ENCODE data around the gene RNASE2.
"Not testable (repeated sequence)": the region's sequence is repeated elsewhere in the genome, so short reads cannot be mapped to it uniquely, and the experiment has no call there.

The RNASE2 gene

GRCh38 chr14:20982646-20983369 lies 27.5 kb downstream of the RNASE2 start:
- DNase-seq (ENCODE audit: low spot score): no peak

- not testable (repeated sequence) for DNase-seq (ENCODE audit: low spot score)
Observed at GRCh38 chr14:20985650-20986049, 30.4 kb downstream of the RNASE2 start.

GRCh38 chr14:20986811-20987210 lies 31.5 kb downstream of the RNASE2 start:
- DNase-seq (ENCODE audit: low spot score): no peak

DNA sequence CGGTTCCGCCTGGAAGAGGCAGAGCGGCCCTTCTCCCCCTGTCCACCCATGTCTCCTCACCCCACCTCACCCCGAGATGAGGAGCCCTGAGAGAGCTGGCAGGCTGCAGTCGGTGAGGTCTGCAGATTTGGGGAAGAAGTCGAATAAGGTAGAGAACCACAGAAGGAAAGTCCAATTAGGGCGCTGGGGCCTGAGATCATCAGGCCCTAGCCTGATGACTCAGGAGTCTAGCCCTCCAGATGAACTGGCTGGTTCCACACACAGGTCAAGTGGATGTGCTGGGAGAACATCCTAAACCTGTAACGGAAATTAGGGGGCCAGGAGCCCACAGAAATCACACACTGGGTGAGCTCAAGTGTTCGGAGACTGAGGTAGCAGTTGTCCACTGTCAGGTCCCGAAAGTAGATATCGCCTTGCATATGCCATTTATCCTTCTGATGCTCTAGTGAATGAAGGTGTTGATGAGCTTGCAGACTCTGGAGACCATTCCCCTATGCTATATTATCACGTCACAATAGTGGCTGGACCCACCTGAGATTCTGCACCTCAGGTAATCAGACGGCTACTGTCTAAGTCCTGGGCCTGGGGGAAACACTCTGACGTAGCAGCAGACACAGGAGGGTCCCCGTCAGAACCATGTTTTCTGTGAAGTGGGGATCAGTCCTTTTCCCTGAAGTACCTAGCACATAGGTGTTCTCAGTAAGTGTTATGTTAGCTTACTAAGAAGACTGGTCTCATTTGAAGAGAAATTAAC lies 33.6 kb downstream of the RNASE2 start:
- DNase-seq (ENCODE audit: low spot score): no peak

DNA sequence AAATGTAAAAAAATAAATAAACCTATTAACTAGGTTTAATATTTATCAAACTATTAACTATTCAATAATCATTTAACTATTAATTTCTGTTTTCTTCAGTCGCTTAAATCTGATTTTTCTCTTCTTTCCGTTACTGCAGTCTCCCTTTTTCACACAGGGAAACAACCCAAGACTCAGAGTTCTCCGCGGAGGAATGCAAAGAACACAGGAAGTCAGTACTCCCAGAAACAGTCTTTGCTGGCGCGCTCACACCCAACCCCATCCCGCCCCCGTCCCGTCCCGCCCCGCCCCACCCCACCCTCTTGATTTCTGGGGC lies 34.1 kb downstream of the RNASE2 start:
- DNase-seq (ENCODE audit: low spot score): no peak

- peak; percentile 96 for DNase-seq (ENCODE audit: low spot score)
Observed at GRCh38 chr14:20989787-20990600, 34.7 kb downstream of the RNASE2 start, which contains the start of gene METTL17. Gene METTL17, plus strand, starts transcription at chr14:20989980. Its CDS starts 23 bp downstream, at chr14:20990003.

GRCh38 chr14:20996521-20996920 lies 41.2 kb downstream of the RNASE2 start:
- DNase-seq (ENCODE audit: low spot score): no peak

DNA sequence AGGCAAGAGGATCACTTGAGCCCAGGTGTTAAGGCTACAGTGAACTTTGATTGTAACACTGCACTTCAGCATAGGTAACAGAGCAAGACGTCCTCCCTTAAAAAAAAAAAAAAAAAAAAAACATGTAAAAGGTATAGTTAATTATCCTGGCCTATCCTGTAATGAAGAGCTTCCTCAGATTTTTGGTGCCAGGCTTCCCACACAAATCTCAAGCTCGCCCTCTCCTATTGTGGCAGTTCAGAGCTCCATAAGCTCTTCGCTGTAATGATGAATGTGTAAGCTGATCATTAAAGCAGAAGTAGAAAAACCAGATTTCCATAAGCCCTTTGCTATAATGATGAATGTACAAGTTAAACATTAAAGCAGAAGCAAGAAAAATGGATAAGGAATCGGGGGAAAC lies 41.8 kb downstream of the RNASE2 start:
- no peak for DNase-seq (ENCODE audit: low spot score)

DNA sequence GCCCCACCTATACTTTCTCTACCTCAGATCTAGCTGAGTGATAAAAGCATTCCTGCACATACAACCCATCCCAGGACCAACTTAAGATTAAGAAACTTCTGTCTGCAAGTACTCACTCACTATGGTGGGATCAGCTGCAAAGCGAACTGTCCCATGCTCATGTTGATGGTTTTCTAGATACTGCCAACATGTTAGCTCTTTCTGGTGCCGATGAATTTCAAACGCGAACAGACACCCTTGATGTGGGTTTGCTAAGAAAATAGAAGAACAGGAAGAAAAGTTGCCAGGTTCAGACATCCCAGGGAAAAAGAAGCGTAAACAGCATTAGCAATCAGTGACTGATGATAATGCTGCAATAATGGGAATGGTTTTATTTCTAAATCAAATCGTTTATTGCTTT lies 42.3 kb downstream of the RNASE2 start:
- no peak for DNase-seq (ENCODE audit: low spot score)

- no peak for DNase-seq (ENCODE audit: low spot score)
Observed at GRCh38 chr14:20998139-20998538, 42.9 kb downstream of the RNASE2 start.

- DNase-seq (ENCODE audit: low spot score): no peak
Observed at GRCh38 chr14:20998674-20999366, 43.5 kb downstream of the RNASE2 start, which contains the start of gene SLC39A2. Gene SLC39A2, plus strand, starts transcription at chr14:20999293. Its CDS starts 154 bp downstream, at chr14:20999447.

DNA sequence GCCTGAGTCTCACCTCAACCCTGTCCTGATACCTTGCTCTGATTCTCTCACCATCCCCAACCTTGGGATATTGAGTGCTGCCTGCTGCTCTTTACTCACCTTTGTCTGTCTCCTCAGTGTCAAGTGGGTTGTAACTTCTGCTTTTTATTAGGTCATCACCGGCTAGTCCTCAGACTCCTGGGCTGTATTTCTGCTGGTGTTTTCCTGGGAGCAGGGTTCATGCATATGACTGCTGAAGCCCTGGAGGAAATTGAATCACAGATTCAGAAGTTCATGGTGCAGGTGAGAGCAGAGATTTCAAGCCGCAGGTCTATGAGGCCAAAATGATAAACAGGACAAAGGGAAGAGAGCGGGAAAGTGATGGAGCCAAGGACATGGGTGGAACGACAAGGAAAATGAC lies 44.3 kb downstream of the RNASE2 start:
- no peak for DNase-seq (ENCODE audit: low spot score)

- DNase-seq (ENCODE audit: low spot score): no peak
Observed at GRCh38 chr14:21001218-21001617, 45.9 kb downstream of the RNASE2 start.

DNA sequence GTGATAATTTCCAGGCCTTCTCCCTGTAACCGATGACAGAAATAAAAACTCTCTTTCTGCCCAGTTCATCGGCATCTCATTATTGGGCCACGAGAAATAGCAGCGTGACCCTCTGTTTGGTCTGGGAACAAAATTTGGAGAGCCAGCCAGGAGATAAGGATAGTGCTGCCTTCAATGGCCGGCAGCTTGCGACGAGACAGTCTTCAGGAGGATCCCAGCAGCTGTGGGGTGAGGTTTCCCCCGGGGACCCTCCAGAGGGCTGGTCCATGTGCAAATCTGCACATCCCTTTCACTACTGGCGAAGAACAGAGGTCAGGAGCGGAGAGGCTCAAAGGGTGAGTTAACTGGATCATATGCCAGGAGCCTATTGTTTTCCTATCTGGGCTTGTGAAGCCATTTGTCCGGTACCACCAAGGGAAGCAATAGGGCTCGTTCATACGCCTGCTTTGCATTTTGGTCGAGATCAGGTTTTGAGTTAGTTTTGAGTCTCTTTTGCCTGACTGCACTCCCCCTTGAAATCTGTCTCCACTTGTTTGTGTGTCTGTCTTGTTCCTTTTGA lies 48.6 kb downstream of the RNASE2 start:
- no peak for DNase-seq (ENCODE audit: low spot score)

Data from SW480 (cell line).